DMS79 (cell line): Measurements from ENCODE around the gene CD19.
"Not testable (repeated sequence)": the region's sequence is repeated elsewhere in the genome, so short reads cannot be mapped to it uniquely, and the experiment has no call there.

Experiments
- DNase-seq: peaks from one replicate; lab custom pipeline; 2025; lab: John Stamatoyannopoulos, UW

CD19 gene

GRCh38 chr16:28931801-28932225 lies at the start of gene CD19:
Gene CD19, plus strand, starts transcription at chr16:28931971. Its CDS starts 30 bp downstream, at chr16:28932001.
- DNase-seq = no peak

- no peak for DNase-seq
Observed at GRCh38 chr16:28882551-28883160, 49.1 kb upstream of the CD19 start.

GRCh38 chr16:28883221-28883996 lies 48.4 kb upstream of the CD19 start:
- DNase-seq = no peak

GRCh38 chr16:28884045-28884444 lies 47.7 kb upstream of the CD19 start:
- no peak for DNase-seq

- DNase-seq = no peak
Observed at GRCh38 chr16:28886945-28887344, 44.8 kb upstream of the CD19 start.

- not testable (repeated sequence) for DNase-seq
Observed at GRCh38 chr16:28890355-28890754, 41.4 kb upstream of the CD19 start.

GRCh38 chr16:28891964-28892890 lies 39.5 kb upstream of the CD19 start:
- DNase-seq = no peak

GRCh38 chr16:28893291-28893690 lies 38.5 kb upstream of the CD19 start:
- no peak for DNase-seq

- DNase-seq = no peak
Observed at GRCh38 chr16:28895609-28896008, 36.2 kb upstream of the CD19 start.

- DNase-seq = no peak
Observed at GRCh38 chr16:28897826-28898225, 33.9 kb upstream of the CD19 start.

- DNase-seq = no peak
Observed at GRCh38 chr16:28898266-28898665, 33.5 kb upstream of the CD19 start.

GRCh38 chr16:28898942-28899341 lies 32.8 kb upstream of the CD19 start:
- DNase-seq = no peak

GRCh38 chr16:28899882-28900590 lies 31.7 kb upstream of the CD19 start:
- DNase-seq = no peak

- no peak for DNase-seq
Observed at GRCh38 chr16:28900601-28901000, 31.2 kb upstream of the CD19 start.

GRCh38 chr16:28901862-28902261 lies 29.9 kb upstream of the CD19 start:
- DNase-seq = no peak

- no peak for DNase-seq
Observed at GRCh38 chr16:28902909-28903308, 28.9 kb upstream of the CD19 start.

- DNase-seq = no peak
Observed at GRCh38 chr16:28903344-28904042, 28.3 kb upstream of the CD19 start.

GRCh38 chr16:28904363-28904762 lies 27.4 kb upstream of the CD19 start:
- DNase-seq = no peak

GRCh38 chr16:28904828-28905227 lies 26.9 kb upstream of the CD19 start:
- DNase-seq = no peak

GRCh38 chr16:28905229-28905754 lies 26.5 kb upstream of the CD19 start:
- DNase-seq = no peak

- no peak for DNase-seq
Observed at GRCh38 chr16:28905800-28906372, 25.9 kb upstream of the CD19 start.
